Neural progenitor cell (in vitro differentiated cells): ENCODE results near the gene ATP1A4. TPM values are rescaled to one million over a fixed set of nuclear protein-coding genes. Genes with fewer than 3 reads are reported as not detected.

Experiments
- DNase-seq: peaks from one replicate; pipeline ENCODE4 v3.0.0-alpha.2; 2016; ENCODE audit warnings: low spot score
- H2AFZ ChIP-seq: fragments of 200-600 bp; sonication (generic); replicated peaks from 2 replicates; pipeline ENCODE4 v1.6.1; 2016; ENCODE audit warnings: antibody characterized with exemption
- H3F3A ChIP-seq: fragments of 200-600 bp; sonication (generic); 2 replicates; pipeline ENCODE4 v1.6.1; 2016; ENCODE audit warnings: antibody characterized with exemption, low read depth
- H3K27ac ChIP-seq: fragments of 200-600 bp; sonication (generic); 2 replicates; pipeline ENCODE4 v1.5.1; 2016; ENCODE audit warnings: mild to moderate bottlenecking
- H3K27me3 ChIP-seq: fragments of 200-600 bp; sonication (generic); 2 replicates; pipeline ENCODE4 v1.6.1; 2016; ENCODE audit warnings: mild to moderate bottlenecking, moderate library complexity
- H3K36me3 ChIP-seq: fragments of 200-600 bp; sonication (generic); 2 replicates; pipeline ENCODE4 v1.5.1; 2016
- H3K4me1 ChIP-seq: fragments of 200-600 bp; sonication (generic); 2 replicates; pipeline ENCODE4 v1.6.1; 2016; ENCODE audit warnings: mixed run types
- H3K4me2 ChIP-seq: fragments of 200-600 bp; sonication (generic); 2 replicates; pipeline ENCODE4 v1.6.1; 2016
- H3K4me3 ChIP-seq: fragments of 200-600 bp; sonication (generic); 2 replicates; pipeline ENCODE4 v1.5.1; 2016
- H3K79me2 ChIP-seq: fragments of 200-600 bp; sonication (generic); 2 replicates; pipeline ENCODE4 v1.6.1; 2016; ENCODE audit warnings: low read depth
- H3K9ac ChIP-seq: fragments of 200-600 bp; sonication (generic); 2 replicates; pipeline ENCODE4 v1.6.1; 2016
- H3K9me3 ChIP-seq: fragments of 200-600 bp; sonication (generic); 2 replicates; pipeline ENCODE4 v1.5.1; 2016; ENCODE audit warnings: low read depth
- H4K20me1 ChIP-seq: fragments of 200-600 bp; sonication (generic); 2 replicates; pipeline ENCODE4 v1.6.1; 2016; ENCODE audit warnings: low read depth
- H3K27ac Mint-ChIP-seq: 3 replicates; pipeline ENCODE4 v1.8.0; 2021; ENCODE audit warnings: mixed read lengths
- H3K27me3 Mint-ChIP-seq: 2 replicates; pipeline ENCODE4 v1.8.0; 2022; ENCODE audit warnings: low read depth, mild to moderate bottlenecking, inconsistent platforms, moderate library complexity, mixed read lengths; ENCODE audit not compliant: insufficient read depth
- H3K36me3 Mint-ChIP-seq: 3 replicates; pipeline ENCODE4 v1.8.0; 2021; ENCODE audit warnings: mixed read lengths
- H3K4me1 Mint-ChIP-seq: 3 replicates; pipeline ENCODE4 v1.8.0; 2021; ENCODE audit warnings: mixed read lengths
- H3K4me3 Mint-ChIP-seq: 3 replicates; pipeline ENCODE4 v1.8.0; 2021; ENCODE audit warnings: mild to moderate bottlenecking, moderate library complexity, mixed read lengths
- H3K9me3 Mint-ChIP-seq: 3 replicates; pipeline ENCODE4 v1.8.0; 2020; ENCODE audit warnings: mixed read lengths
- CTCF ChIP-seq: fragments of 200-600 bp; sonication (generic); IDR thresholded peaks from 2 replicates; pipeline ENCODE4 v1.5.1; 2017; ENCODE audit warnings: antibody characterized with exemption, mild to moderate bottlenecking
- EZH2 ChIP-seq: fragments of 200-600 bp; sonication (generic); IDR thresholded peaks from 2 replicates; pipeline ENCODE4 v1.6.1; 2017; ENCODE audit warnings: antibody characterized with exemption, mild to moderate bottlenecking, moderate library complexity
- EZH2phosphoT487 ChIP-seq: fragments of 200-600 bp; sonication (generic); IDR thresholded peaks from 2 replicates; pipeline ENCODE4 v1.6.1; 2017; ENCODE audit warnings: antibody characterized with exemption
- total RNA-seq: library from RNA; depleted of rRNA; stranded (reverse); fragments of >200 nt; gene quantifications from 2 replicates; pipeline ENCODE4 v1.2.3, GENCODE V29; 2015; ENCODE audit warnings: low replicate concordance

ATP1A4 gene
- total RNA-seq, 1 donor from 2014 or later = 0.17 TPM

- TF ChIP-seq CTCF (no peak), EZH2 (no peak), EZH2phosphoT487 (no peak)
- Histone ChIP-seq H3K4me2 (peak overlapping the region; percentile 97), H3K79me2 (peaks cover 54% of the 10 kb centered on the region), H3K27ac (peak overlapping the region; percentile 23), H3F3A (peaks cover 41% of the 10 kb centered on the region), H3K4me1 (peaks cover 73% of the 10 kb centered on the region), H2AFZ (no peak overlapping the region), H3K27me3 (no peaks in the 10 kb centered on the region), H3K36me3 (peaks cover 8% of the 10 kb centered on the region), H3K9me3 (no peaks in the 10 kb centered on the region), H4K20me1 (peaks cover 42% of the 10 kb centered on the region), H3K9ac (peak overlapping the region; percentile 28), H3K4me3 (peak overlapping the region; percentile 65)
- H3K27ac Mint-ChIP-seq = no peak overlapping the region
- peaks cover 68% of the 10 kb centered on the region for H3K4me1 Mint-ChIP-seq
- DNase-seq = no peak
- peaks cover 8% of the 10 kb centered on the region for H3K27me3 Mint-ChIP-seq
- peak overlapping the region; percentile 91 for H3K4me3 Mint-ChIP-seq
- no peaks in the 10 kb centered on the region for H3K9me3 Mint-ChIP-seq
- peaks cover 9% of the 10 kb centered on the region for H3K36me3 Mint-ChIP-seq
Measured at GRCh38 chr1:160117300-160117699, 34.1 kb upstream of the ATP1A4 start.

DNA sequence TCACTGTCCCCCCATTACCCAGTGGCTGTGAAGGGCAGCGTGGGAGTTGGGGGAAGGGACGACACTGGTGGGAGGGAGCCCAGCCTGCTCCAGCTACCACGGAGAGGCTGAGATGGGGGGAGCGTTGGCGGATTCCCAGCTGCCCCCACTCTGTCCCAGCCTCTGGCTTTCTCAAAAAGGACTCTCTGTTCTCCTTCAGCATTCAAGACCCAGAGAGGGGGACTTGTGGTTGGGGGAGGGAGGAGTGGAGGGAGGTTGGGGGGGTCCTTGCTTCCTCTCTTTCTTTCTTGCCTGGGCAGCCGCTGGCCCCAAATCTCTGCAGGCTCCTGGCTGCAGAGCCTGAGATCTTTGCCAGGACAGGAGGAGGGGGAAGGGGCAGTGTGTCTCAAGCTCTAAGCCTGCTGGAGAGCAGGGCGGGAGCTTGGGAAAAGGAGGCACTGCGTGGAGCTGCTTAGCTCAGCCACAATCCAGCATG is 33.7 kb upstream of the ATP1A4 start:
- DNase-seq = peak; percentile 72
- TF ChIP-seq EZH2phosphoT487 (no peak), CTCF (no peak), EZH2 (no peak)
- Histone ChIP-seq H2AFZ (no peak overlapping the region), H3K4me2 (peak overlapping the region; percentile 97), H4K20me1 (peaks cover 42% of the 10 kb centered on the region), H3K36me3 (peaks cover 8% of the 10 kb centered on the region), H3K27ac (peak overlapping the region; percentile 23), H3K4me1 (peaks cover 69% of the 10 kb centered on the region), H3K79me2 (peaks cover 54% of the 10 kb centered on the region), H3F3A (peaks cover 41% of the 10 kb centered on the region), H3K9me3 (no peaks in the 10 kb centered on the region), H3K9ac (peak overlapping the region; percentile 28), H3K27me3 (no peaks in the 10 kb centered on the region), H3K4me3 (peak overlapping the region; percentile 65)
- H3K4me3 Mint-ChIP-seq = peak overlapping the region; percentile 91
- H3K36me3 Mint-ChIP-seq = peaks cover 11% of the 10 kb centered on the region
- H3K27me3 Mint-ChIP-seq = peaks cover 4% of the 10 kb centered on the region
- peaks cover 64% of the 10 kb centered on the region for H3K4me1 Mint-ChIP-seq
- H3K27ac Mint-ChIP-seq = peak overlapping the region; percentile 29
- H3K9me3 Mint-ChIP-seq = no peaks in the 10 kb centered on the region

DNA sequence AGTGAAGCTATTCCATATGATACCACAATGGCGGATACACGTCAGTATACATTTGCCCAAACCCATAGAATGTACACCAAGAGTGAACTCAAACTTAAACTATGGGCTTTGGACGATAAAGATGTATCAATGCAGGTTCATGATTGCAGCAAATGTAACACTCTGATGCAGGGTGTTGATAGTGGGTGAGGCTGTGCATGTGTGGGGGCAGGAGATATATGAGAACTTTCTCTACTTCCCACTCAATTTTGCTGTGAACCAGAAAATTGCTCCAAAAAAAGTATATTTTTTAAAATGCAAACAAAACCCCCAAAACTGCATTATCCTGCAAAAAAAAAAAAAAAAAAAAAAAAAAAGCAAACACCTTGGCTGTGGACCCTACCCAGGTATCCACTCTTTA is 32.5 kb upstream of the ATP1A4 start:
- Histone ChIP-seq H3K36me3 (peaks cover 8% of the 10 kb centered on the region), H3K9ac (no peak overlapping the region), H3K9me3 (no peaks in the 10 kb centered on the region), H3K4me2 (peak overlapping the region; percentile 97), H3K4me1 (peaks cover 59% of the 10 kb centered on the region), H3K4me3 (peak overlapping the region; percentile 65), H3K27ac (no peak overlapping the region), H2AFZ (no peak overlapping the region), H4K20me1 (peaks cover 43% of the 10 kb centered on the region), H3K27me3 (no peaks in the 10 kb centered on the region), H3K79me2 (peaks cover 54% of the 10 kb centered on the region), H3F3A (peaks cover 31% of the 10 kb centered on the region)
- peaks cover 52% of the 10 kb centered on the region for H3K4me1 Mint-ChIP-seq
- DNase-seq = no peak
- peaks cover 16% of the 10 kb centered on the region for H3K36me3 Mint-ChIP-seq
- no peak overlapping the region for H3K27ac Mint-ChIP-seq
- peak overlapping the region; percentile 91 for H3K4me3 Mint-ChIP-seq
- H3K27me3 Mint-ChIP-seq = no peaks in the 10 kb centered on the region
- H3K9me3 Mint-ChIP-seq = no peaks in the 10 kb centered on the region
- no peak for TF ChIP-seq EZH2

DNA sequence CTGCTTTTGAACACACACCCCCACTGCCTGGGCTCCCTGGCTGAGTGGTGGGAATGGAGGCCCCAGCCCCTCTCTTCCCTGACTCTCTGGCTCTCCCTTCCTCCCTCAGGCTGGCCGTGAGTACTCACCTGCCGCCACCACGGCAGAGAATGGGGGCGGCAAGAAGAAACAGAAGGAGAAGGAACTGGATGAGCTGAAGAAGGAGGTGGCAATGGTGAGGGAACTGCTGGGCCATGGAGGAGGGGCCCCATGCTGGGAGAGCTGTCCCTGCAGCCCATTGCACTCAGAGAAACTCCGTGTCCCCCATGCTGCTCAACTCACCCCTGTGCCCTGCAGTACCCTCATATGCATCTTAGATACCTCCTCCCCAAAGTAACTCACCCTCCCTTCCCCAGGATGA is 30.6 kb upstream of the ATP1A4 start:
- Mint-ChIP-seq H3K27me3 (peaks cover 2% of the 10 kb centered on the region), H3K4me1 (peaks cover 35% of the 10 kb centered on the region), H3K4me3 (no peak overlapping the region), H3K27ac (no peak overlapping the region), H3K9me3 (no peaks in the 10 kb centered on the region), H3K36me3 (peaks cover 25% of the 10 kb centered on the region)
- peaks cover 45% of the 10 kb centered on the region for H4K20me1 ChIP-seq
- no peak overlapping the region for H3K27ac ChIP-seq
- peaks cover 8% of the 10 kb centered on the region for H3K36me3 ChIP-seq
- no peak overlapping the region for H3K4me3 ChIP-seq
- H3K4me1 ChIP-seq = peaks cover 41% of the 10 kb centered on the region
- no peak overlapping the region for H3K9ac ChIP-seq
- no peak overlapping the region for H3K4me2 ChIP-seq
- H3F3A ChIP-seq = peaks cover 15% of the 10 kb centered on the region
- H3K9me3 ChIP-seq = no peaks in the 10 kb centered on the region
- peaks cover 47% of the 10 kb centered on the region for H3K79me2 ChIP-seq
- no peak overlapping the region for H2AFZ ChIP-seq
- TF ChIP-seq EZH2 = no peak
- no peaks in the 10 kb centered on the region for H3K27me3 ChIP-seq
- DNase-seq = no peak
